ENCODE data around the gene FAM240A. TPM values are rescaled to one million over a fixed set of nuclear protein-coding genes. Genes with fewer than 3 reads are reported as not detected.

Gene FAM240A
- total and polyA plus RNA-seq, 10 of the 15 experiments (the other 5 are each of a cell fraction or from before 2014, with no cell fraction given): not detected

DNA sequence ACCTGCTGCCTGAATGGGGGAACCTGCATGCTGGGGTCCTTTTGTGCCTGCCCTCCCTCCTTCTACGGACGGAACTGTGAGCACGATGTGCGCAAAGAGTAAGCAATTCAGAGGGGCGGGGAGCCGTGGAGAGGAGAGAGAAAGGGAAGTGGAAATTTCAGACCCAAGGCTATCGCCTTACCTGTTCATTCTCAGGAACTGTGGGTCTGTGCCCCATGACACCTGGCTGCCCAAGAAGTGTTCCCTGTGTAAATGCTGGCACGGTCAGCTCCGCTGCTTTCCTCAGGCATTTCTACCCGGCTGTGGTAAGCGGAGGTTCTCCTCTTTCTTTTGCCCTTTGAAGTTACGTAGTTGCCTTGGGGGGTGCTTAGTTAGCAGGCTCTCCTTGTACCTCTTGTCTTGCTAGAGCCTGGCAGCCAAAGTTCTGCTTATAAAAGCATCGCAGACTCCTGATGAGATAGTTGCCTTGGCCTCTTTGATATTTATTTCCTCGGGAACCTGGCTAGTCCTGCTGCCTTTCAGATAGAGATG is 32.5 kb upstream of the FAM240A start:
- in situ Hi-C loops (cut with MboI): no loop called here
- H3K9ac ChIP-seq (ENCODE audit: control insufficient read depth, insufficient read depth, low read length): no peak overlapping the region
- H3K79me2 ChIP-seq (ENCODE audit: control insufficient read depth, insufficient read depth, low read length): no peaks in the 10 kb centered on the region
- no TSS peak for BruUV-seq (replicated peaks)
- no peaks in the 10 kb centered on the region for H3K9me3 ChIP-seq (replicated peaks; ENCODE audit: control insufficient read depth, insufficient read depth, low read length)
- no peak overlapping the region for H3K4me3 ChIP-seq
- H3K27ac ChIP-seq (ENCODE audit: control insufficient read depth, insufficient read depth): no peak overlapping the region
- intact Hi-C loops (cut with micrococcal nuclease; ENCODE audit: unreplicated experiment): no loop called here
- no peaks in the 10 kb centered on the region for H3K4me1 ChIP-seq (ENCODE audit: control insufficient read depth, insufficient read depth, low read length)
- FAIRE-seq (no peak), ATAC-seq (no peak), DNase-seq (ENCODE audit: low read depth, low spot score) (no peak)
- 56% methylated on average over 14 of the region's 14 CpGs for WGBS (ENCODE audit: insufficient coverage, insufficient replicate concordance, low lambda C conversion rate, missing lambda C conversion rate)
- no peaks in the 10 kb centered on the region for H3K36me3 ChIP-seq (ENCODE audit: control insufficient read depth in 2 of 2, insufficient read depth in 2 of 2, low read length in 1 of 2)
- H2AFZ ChIP-seq (ENCODE audit: control insufficient read depth, low read depth, low read length): no peak overlapping the region
- SMC1A ChIA-PET (ENCODE audit: uncharacterized antibody, unreplicated experiment): no interaction called here
- H3K27me3 ChIP-seq (replicated peaks in 1 of 2; ENCODE audit: control insufficient read depth in 2 of 2, insufficient read depth in 2 of 2, low read length in 1 of 2): peaks cover 0 to 3% of the 10 kb centered on the region in 2 experiments; a peak in 2 of 4 replicates
- POLR2A ChIA-PET: no interaction called here
- RAD21 ChIA-PET (ENCODE audit: unreplicated experiment): no interaction called here
- TF ChIP-seq RCOR1 (conservative IDR thresholded peaks at IDR 0.05; ENCODE audit: low read depth, low read length): no peak
- no peak for TF ChIP-seq EP300 (IDR thresholded peaks at IDR 0.05; ENCODE audit: borderline replicate concordance in 1 of 2, control insufficient read depth in 1 of 2, low read depth in 2 of 2, low read length in 2 of 2)
- no peak for TF ChIP-seq MYC (IDR thresholded peaks at IDR 0.05; ENCODE audit: insufficient read depth, insufficient read length, insufficient replicate concordance, low read length, severe bottlenecking)
- no peak for TF ChIP-seq WRNIP1 (IDR thresholded peaks at IDR 0.05; ENCODE audit: borderline replicate concordance, low read depth, low read length)
- TF ChIP-seq ZBTB11 (CRISPR knock-in tag; IDR thresholded peaks at IDR 0.05): no peak
- no peak for TF ChIP-seq SMARCA5 (IDR thresholded peaks at IDR 0.05)
- TF ChIP-seq TCF7 (IDR thresholded peaks at IDR 0.05; ENCODE audit: borderline replicate concordance): no peak
- no peak for TF ChIP-seq CEBPB (IDR thresholded peaks at IDR 0.05; ENCODE audit: borderline replicate concordance in 1 of 2, low read depth in 2 of 2, low read length in 2 of 2)
- TF ChIP-seq EGR1 (IDR thresholded peaks at IDR 0.05; ENCODE audit: borderline replicate concordance in 1 of 2, low read depth in 2 of 2, low read length in 2 of 2): no peak
- TF ChIP-seq, protein P1, sequence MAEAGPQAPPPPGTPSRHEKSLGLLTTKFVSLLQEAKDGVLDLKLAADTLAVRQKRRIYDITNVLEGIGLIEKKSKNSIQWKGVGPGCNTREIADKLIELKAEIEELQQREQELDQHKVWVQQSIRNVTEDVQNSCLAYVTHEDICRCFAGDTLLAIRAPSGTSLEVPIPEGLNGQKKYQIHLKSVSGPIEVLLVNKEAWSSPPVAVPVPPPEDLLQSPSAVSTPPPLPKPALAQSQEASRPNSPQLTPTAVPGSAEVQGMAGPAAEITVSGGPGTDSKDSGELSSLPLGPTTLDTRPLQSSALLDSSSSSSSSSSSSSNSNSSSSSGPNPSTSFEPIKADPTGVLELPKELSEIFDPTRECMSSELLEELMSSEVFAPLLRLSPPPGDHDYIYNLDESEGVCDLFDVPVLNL (IDR thresholded peaks at IDR 0.05; ENCODE audit: low read depth, low read length): no peak
- TF ChIP-seq STAT1 (conservative IDR thresholded peaks at IDR 0.05): no peak
- no peak for TF ChIP-seq ZNF217 (IDR thresholded peaks at IDR 0.05)
- H4K20me1 ChIP-seq (ENCODE audit: control insufficient read depth, insufficient read depth): no peaks in the 10 kb centered on the region
- CTCF ChIA-PET: no interaction called here
- no peak overlapping the region for H3K4me2 ChIP-seq (ENCODE audit: control insufficient read depth, insufficient read depth)

Measured in GM12878 (cell line).